ENCODE results near the gene GPR137. TPM values are rescaled to one million over a fixed set of nuclear protein-coding genes. Genes with fewer than 3 reads are reported as not detected.
A peak's percentile ranks its signal among the peaks of the same experiment; 100 is the strongest.

The GPR137 gene
- total RNA-seq, 4 donors from 2014 or later: 20.9 to 36.1 (median 25.4) TPM

DNA sequence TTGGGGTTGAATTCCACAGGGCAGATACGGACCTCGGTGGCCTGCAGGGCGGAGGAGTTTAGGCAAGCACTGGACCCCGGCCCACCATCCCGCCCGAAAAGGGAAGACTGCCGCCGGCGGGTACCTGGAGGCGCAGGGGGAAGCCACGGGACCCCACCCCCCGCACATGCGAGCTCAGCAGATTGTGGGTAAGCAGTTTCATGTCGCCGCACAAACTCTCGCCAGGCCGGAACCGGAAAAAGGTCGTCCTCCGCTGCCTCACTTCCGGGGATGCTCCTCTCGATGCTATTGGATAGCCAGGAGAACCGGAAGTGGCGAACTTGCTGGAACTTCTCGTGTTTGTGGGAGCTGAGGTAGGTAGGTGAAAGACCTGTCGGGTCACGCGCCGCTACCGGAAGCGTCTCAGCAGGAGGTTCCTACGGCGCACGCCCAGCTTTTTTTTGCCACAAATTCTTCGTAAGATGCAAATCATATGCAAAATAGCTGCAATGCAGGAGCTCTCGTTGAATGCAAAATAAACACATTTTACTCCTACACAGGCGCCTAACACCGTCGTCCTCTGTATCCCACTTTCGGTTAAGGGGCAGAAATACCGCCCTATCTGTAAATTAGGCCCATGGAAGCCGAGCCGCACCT lies 31.8 kb downstream of the GPR137 start, which contains the start of gene TRMT112:
Gene TRMT112, minus strand, starts transcription at position 235 of the 636 bp plus-strand sequence. Its CDS starts 33 bp downstream, at position 202.
- H3K4me3 ChIP-seq: peak within 1 kb of the TSS; percentile 79 to 95 (median 82)
- peaks cover 25 to 56% (median 40%) of the 10 kb centered on the region in 4 donors for H3K4me1 ChIP-seq
- peaks cover 18 to 55% (median 53%) of the 10 kb centered on the region in 4 donors for H3K36me3 ChIP-seq
- DNase-seq (ENCODE audit: extremely low spot score): peak; percentile 99
- no peaks in the 10 kb centered on the region for H3K9me3 ChIP-seq
- peak within 1 kb of the TSS; percentile 94 to 99 (median 96) for H3K27ac ChIP-seq (replicated peaks in 1 of 4)
- no peaks in the 10 kb centered on the region for H3K27me3 ChIP-seq
- intact Hi-C loops (cut with DNase I): no loop called here
- TF ChIP-seq, protein P1, sequence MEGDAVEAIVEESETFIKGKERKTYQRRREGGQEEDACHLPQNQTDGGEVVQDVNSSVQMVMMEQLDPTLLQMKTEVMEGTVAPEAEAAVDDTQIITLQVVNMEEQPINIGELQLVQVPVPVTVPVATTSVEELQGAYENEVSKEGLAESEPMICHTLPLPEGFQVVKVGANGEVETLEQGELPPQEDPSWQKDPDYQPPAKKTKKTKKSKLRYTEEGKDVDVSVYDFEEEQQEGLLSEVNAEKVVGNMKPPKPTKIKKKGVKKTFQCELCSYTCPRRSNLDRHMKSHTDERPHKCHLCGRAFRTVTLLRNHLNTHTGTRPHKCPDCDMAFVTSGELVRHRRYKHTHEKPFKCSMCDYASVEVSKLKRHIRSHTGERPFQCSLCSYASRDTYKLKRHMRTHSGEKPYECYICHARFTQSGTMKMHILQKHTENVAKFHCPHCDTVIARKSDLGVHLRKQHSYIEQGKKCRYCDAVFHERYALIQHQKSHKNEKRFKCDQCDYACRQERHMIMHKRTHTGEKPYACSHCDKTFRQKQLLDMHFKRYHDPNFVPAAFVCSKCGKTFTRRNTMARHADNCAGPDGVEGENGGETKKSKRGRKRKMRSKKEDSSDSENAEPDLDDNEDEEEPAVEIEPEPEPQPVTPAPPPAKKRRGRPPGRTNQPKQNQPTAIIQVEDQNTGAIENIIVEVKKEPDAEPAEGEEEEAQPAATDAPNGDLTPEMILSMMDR (IDR thresholded peaks at IDR 0.05): no peak
- TF ChIP-seq EP300 (IDR thresholded peaks at IDR 0.05) (peak; percentile 53), POLR2A (IDR thresholded peaks at IDR 0.05; ENCODE audit: low read depth) (peak; percentile 77), POLR2AphosphoS5 (IDR thresholded peaks at IDR 0.05) (peak; percentile 97)
- under 1% methylated on average over 39 of the region's 43 CpGs for WGBS

DNA sequence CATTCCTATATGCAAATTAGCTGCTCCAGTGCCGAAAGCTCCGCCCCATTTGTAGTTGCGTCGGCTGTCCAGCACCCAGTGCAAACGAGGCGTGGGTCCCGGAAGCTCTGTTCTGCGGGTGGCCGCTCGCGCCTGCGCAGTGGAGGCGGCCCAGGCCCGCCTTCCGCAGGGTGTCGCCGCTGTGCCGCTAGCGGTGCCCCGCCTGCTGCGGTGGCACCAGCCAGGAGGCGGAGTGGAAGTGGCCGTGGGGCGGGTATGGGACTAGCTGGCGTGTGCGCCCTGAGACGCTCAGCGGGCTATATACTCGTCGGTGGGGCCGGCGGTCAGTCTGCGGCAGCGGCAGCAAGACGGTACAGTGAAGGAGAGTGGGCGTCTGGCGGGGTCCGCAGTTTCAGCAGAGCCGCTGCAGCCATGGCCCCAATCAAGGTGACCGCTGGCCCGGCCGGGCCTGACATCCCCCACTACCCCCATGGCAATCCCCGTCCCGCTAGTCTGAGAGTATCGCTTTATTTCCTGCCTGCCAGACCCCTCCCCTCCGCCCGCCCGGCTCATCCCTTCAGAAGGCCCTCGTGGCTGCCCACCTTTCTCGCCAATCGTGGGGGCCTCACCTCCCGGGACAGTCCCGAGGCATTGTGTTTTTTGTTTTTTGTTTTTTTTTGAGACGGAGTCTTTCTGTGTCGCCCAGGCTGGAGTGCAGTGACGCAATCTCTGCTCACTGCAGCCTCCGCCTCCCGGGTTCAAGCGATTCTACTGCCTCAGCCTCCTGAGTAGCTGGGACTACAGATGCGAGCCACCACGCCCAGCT lies 32.5 kb downstream of the GPR137 start, which contains the start of gene PRDX5:
Gene PRDX5, plus strand, starts transcription at position 161 of the 805 bp plus-strand sequence. Its CDS starts 95 bp downstream, at position 256.
- peak; percentile 99 for DNase-seq (ENCODE audit: extremely low spot score)

DNA sequence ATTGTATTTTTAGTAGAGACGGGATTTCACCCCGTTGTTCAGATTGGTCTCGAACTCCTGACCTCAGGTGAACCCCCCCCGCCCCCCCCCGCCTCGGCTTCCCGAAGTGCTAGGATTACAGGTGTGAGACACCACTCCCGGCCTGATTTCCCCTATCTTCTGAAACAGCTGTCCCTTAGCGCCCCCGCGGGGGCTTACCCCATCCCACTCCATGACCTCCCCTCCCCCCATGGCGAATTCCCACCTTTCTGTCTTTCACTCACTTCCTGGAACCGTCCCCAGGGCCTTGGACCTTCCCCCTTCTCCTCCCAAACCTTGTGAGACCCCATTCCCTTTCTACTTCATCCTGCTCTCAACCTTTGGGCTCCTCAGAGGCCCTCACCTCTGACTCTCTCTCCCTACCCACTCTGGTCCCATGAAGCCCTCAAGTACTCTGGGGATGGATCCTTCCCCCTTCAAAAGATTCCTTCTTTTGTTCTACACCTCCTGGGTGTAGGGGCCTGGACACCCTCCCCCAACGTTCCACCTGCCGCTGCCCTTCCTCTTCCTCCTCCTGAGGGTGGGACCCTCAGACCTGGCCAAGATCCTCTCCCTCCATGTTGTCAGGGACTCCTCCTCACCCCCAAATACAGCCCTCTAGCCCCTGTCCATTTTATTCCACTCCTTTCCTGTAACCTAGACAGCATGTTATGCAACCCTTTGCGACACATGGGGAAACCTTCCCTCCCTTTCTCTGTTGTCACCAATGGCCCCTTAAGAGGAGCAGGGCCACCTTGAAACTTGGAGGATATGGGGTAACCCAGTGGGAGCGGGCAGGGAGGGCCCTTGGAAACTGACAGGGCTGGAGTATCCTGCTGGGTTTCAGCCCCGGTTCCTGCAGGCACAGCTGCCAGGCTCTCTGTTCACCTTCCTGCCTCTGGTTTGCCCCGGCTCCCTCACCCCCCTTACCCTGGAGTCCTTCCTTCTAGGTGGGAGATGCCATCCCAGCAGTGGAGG lies 33.4 kb downstream of the GPR137 start:
- Histone ChIP-seq H3K4me1 (peaks cover 17 to 41% (median 29%) of the 10 kb centered on the region in 4 donors), H3K9me3 (no peaks in the 10 kb centered on the region), H3K27ac (replicated peaks in 1 of 4) (peak overlapping the region; percentile 94 to 99 (median 96)), H3K36me3 (peaks cover 18 to 55% (median 54%) of the 10 kb centered on the region in 4 donors), H3K4me3 (peak overlapping the region; percentile 79 to 95 (median 82)), H3K27me3 (no peaks in the 10 kb centered on the region)
- 27% methylated on average over 19 of the region's 19 CpGs for WGBS
- TF ChIP-seq EP300 (IDR thresholded peaks at IDR 0.05): no peak
- TF ChIP-seq POLR2AphosphoS5 (IDR thresholded peaks at IDR 0.05): no peak
- no peak for TF ChIP-seq POLR2A (IDR thresholded peaks at IDR 0.05; ENCODE audit: low read depth)
- TF ChIP-seq, protein P1 (IDR thresholded peaks at IDR 0.05): no peak
- intact Hi-C loops (cut with DNase I): no loop called here
- DNase-seq (ENCODE audit: extremely low spot score): no peak

More for the DNA sequence above, 32.5 kb downstream of the GPR137 start, which contains the start of gene PRDX5:
- peaks cover 18 to 61% (median 59%) of the 10 kb centered on the region in 4 donors for H3K36me3 ChIP-seq
- intact Hi-C loops (cut with DNase I): no loop called here
- peak within 1 kb of the TSS; percentile 94 to 99 (median 96) for H3K27ac ChIP-seq (replicated peaks in 1 of 4)
- H3K4me3 ChIP-seq: peak within 1 kb of the TSS; percentile 79 to 95 (median 82)
- TF ChIP-seq POLR2AphosphoS5 (IDR thresholded peaks at IDR 0.05) (peak; percentile 94 to 95), POLR2A (IDR thresholded peaks at IDR 0.05; ENCODE audit: low read depth) (peak; percentile 82), EP300 (IDR thresholded peaks at IDR 0.05) (no peak)
- TF ChIP-seq, protein P1 (IDR thresholded peaks at IDR 0.05): peak; percentile 35 to 74 (median 44)
- 0% methylated on average over 24 of the region's 61 CpGs for WGBS
- H3K27me3 ChIP-seq: no peaks in the 10 kb centered on the region
- peaks cover 23 to 49% (median 34%) of the 10 kb centered on the region in 4 donors for H3K4me1 ChIP-seq
- H3K9me3 ChIP-seq: no peaks in the 10 kb centered on the region

DNA sequence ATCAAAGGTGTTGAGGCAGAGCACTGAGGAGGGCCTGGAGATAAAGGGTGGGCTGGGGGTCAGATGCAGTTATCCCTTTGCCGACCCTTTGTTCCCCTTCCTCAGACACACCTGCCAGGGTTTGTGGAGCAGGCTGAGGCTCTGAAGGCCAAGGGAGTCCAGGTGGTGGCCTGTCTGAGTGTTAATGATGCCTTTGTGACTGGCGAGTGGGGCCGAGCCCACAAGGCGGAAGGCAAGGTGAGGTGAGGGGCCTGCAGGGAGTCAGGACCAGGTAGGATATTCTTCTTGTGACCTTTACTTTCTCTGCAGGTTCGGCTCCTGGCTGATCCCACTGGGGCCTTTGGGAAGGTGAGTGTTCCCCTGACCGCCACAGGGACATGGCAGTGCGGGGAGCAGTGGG lies 34.9 kb downstream of the GPR137 start:
- intact Hi-C loops (cut with DNase I): loop anchor here (2.0 kb wide), 1 partner anchor 34 kb away; no protein-coding TSS in a partner anchor
- WGBS: 96% methylated on average over 7 of the region's 7 CpGs
- Histone ChIP-seq H3K4me1 (peaks cover 15 to 35% (median 25%) of the 10 kb centered on the region in 4 donors), H3K4me3 (no peak overlapping the region), H3K9me3 (no peaks in the 10 kb centered on the region), H3K27me3 (no peaks in the 10 kb centered on the region), H3K36me3 (peaks cover 7 to 40% (median 39%) of the 10 kb centered on the region in 4 donors), H3K27ac (replicated peaks in 1 of 4) (no peak overlapping the region)
- no peak for DNase-seq (ENCODE audit: extremely low spot score)
- TF ChIP-seq POLR2A (IDR thresholded peaks at IDR 0.05; ENCODE audit: low read depth) (no peak), POLR2AphosphoS5 (IDR thresholded peaks at IDR 0.05) (no peak), EP300 (IDR thresholded peaks at IDR 0.05) (no peak)
- TF ChIP-seq, protein P1 (IDR thresholded peaks at IDR 0.05): no peak

Measured in esophagus muscularis mucosa (tissue), 4 donors.